Measurements from ENCODE around the gene ATG4D.
"Not testable (repeated sequence)": the region's sequence is repeated elsewhere in the genome, so short reads cannot be mapped to it uniquely, and the experiment has no call there.

The ATG4D gene

GRCh38 chr19:10550336-10550735, 6.6 kb downstream of the ATG4D start:
- DNase-seq (ENCODE audit: extremely low read depth in 1 of 2, low read depth in 1 of 2) = no peak

- not testable (repeated sequence) for DNase-seq (ENCODE audit: extremely low read depth in 1 of 2, low read depth in 1 of 2)
These were observed 7.3 kb downstream of the ATG4D start for GRCh38 chr19:10551006-10551405.

DNA sequence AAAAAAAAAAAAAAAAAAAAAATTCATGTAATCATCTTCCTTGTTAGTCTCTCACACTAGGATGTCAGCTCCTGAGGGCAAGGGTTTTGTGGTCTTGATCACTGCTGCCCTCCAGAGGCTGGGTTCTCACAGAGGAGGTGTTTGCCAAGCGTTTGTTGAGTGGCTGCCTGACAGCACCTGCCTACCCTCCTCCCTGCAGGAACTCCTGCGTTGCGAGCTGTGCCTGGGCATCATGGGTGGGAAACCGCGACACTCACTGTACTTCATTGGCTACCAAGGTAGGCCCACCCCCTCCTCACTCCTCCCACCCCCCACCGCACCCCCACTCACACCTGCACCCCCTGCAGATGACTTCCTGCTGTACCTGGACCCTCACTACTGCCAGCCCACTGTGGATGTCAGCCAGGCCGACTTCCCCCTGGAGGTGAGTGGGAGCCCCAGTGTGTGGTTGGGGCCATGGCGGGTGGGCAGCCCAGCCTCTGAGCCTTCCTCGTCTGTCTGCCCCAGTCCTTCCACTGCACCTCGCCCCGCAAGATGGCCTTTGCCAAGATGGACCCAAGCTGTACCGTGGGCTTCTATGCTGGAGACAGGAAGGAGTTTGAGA, 8.1 kb downstream of the ATG4D start:
- DNase-seq (ENCODE audit: extremely low read depth in 1 of 2, low read depth in 1 of 2) = no peak

DNA sequence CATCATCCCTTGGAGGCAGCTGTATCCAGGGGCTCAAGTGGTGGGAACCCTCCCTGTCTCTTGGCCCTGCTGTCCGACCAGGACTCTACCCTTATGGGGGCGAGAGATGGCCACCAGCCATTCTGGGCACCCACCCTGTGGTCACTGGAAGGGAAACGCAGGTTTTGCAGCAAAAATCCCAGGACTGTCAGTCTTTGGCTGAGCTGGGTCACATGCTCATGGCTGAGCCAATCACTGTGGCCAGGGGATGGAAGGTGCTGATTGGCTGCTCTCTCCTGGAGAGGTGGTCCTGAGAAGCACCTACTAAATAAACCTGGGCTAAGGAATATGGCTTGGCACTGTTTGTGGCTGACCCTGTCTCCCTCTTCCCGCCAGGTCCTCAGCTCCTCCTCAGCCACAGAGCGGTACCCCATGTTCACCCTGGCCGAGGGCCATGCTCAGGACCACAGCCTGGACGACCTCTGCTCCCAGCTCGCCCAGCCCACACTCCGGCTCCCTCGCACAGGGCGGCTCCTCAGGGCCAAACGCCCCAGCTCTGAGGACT, 8.9 kb downstream of the ATG4D start:
- DNase-seq (ENCODE audit: extremely low read depth in 1 of 2, low read depth in 1 of 2) = no peak

DNA sequence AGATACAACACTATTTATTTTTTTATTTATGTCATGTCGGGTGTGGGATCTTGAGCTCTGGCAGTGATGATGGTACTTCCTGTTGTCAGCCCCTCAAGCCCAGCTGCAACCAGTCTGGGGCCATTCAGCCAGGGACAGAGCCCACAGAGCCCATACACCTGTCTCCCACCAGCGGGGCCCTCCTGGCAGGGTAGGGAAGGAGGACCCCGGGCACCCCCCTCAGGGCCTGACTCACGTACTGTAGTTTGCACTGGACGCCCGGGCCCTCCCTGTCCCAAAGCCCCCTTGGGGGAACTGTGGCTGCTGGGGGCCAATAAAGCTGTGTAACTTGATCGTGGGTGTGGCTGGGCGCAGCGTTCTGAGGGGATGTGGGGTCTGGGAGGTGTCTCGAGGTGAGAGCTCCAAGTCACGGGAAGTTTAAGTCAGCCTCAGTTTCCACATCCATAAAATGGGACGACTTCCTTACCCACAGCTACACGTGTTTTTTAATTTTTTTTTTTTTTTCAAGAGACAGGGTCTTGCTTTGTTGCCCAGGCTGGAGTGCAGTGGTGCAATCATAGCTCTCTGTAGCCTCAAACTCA, 9.5 kb downstream of the ATG4D start:
- no peak for DNase-seq (ENCODE audit: extremely low read depth in 1 of 2, low read depth in 1 of 2)

DNA sequence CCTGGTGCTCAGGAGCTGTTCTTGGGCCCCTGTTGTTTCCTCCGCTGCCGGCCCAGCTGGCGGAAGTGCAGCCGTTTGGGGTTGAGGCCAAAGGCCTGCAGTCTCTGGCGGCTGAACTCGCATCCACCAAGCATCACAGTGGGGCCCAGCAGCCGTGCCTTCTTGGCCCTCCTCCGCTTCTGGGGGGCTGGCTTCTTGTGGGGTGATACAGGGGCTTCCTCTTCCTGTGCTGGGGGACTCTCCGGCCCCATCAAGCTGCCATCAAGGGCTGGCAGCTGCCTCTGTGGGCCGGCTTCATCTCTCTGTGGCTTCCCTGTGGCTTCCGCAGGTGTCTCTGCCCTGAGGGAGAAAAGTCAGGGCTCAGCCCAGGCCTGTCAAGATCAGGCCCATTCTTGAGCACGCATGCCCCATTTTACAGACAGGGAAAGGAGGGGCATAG, 10.3 kb downstream of the ATG4D start:
- peak in 1 of 2 donors; percentile 42 for DNase-seq (ENCODE audit: extremely low read depth in 1 of 2, low read depth in 1 of 2)

DNA sequence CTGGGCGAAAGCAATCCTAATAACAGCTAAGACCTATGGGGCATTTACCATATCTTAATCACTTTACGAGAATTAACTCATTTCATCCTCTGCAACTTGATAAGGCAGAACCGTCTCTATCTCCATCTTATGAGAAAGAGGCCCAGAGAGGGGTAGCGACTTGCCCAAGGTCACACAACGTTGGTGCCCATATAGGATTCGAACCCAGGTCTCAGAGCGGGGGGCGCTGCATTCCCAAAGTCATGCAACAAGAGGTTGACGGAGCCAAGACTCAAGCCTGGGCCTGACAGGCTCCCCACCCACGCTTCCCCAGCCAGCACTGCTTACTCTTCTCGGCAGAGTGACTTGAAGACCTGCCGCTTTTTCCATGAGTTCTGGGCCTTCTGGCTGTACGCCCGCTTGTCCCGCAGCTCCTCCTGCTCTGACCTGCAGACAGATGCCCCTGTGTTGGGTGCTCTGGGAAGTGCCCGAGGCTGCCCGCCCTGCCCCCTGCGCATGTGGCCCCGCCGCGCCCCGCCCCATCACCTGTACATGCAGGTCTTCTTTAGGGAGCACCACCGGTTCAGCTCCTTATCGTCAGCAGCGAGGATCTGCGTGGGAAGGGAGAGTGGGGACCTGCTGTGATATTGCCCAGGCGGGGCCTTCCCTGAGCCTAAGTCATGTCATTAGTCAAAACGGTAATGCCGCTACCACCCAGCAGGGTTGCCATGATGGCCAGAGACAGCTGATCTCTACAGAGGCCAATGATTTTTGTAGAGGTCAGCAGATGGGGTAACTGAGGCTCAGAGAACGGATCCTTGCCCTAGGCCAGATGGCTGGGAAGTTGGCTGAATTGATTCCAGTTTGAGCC, 11.3 kb downstream of the ATG4D start:
- DNase-seq (ENCODE audit: extremely low read depth in 1 of 2, low read depth in 1 of 2) = no peak

DNA sequence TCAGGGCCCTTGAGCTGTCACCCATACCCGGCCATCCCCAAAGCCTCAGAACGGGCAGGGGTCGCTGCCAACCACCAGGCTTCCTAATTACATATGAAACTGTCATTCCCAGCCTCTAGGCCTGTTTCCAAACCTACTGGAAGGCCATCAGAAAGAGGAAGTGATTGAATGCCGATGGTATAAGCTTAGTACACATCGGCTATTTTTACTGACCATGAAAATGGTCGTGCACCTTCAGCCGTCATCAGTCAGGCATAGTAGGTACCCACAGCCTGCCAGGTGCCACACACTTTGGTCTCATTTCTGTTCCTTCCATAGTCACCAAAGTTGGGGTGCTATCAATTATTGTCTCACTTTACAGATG, 11.9 kb downstream of the ATG4D start:
- no peak for DNase-seq (ENCODE audit: extremely low read depth in 1 of 2, low read depth in 1 of 2)

- DNase-seq (ENCODE audit: extremely low read depth in 1 of 2, low read depth in 1 of 2) = no peak
These were observed 14.0 kb downstream of the ATG4D start for GRCh38 chr19:10557603-10558197.

GRCh38 chr19:10560154-10560553, 16.4 kb downstream of the ATG4D start:
- no peak for DNase-seq (ENCODE audit: extremely low read depth in 1 of 2, low read depth in 1 of 2)

DNA sequence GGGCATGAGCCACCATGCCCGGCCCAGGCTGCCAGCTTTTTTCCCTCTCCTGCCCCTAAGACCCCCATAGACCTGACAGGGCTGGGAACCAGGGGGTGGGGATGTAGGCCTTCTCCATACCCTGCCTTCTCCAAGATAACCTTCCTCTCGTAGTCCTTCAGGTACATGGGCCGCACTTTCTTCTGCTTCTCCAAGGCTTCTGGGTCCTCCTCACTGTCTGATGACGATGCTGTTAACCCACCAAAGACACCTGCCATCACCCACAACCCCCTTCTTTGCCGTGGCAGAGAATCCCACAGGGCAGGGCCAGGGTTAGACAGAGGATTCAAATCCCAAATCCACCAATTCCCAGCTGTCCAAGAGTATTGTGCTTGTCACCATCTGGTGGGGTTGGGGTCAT, 18.9 kb downstream of the ATG4D start:
- DNase-seq (ENCODE audit: extremely low read depth in 1 of 2, low read depth in 1 of 2) = no peak

GRCh38 chr19:10565028-10565566, 21.4 kb downstream of the ATG4D start:
- DNase-seq (ENCODE audit: extremely low read depth in 1 of 2, low read depth in 1 of 2) = no peak

DNA sequence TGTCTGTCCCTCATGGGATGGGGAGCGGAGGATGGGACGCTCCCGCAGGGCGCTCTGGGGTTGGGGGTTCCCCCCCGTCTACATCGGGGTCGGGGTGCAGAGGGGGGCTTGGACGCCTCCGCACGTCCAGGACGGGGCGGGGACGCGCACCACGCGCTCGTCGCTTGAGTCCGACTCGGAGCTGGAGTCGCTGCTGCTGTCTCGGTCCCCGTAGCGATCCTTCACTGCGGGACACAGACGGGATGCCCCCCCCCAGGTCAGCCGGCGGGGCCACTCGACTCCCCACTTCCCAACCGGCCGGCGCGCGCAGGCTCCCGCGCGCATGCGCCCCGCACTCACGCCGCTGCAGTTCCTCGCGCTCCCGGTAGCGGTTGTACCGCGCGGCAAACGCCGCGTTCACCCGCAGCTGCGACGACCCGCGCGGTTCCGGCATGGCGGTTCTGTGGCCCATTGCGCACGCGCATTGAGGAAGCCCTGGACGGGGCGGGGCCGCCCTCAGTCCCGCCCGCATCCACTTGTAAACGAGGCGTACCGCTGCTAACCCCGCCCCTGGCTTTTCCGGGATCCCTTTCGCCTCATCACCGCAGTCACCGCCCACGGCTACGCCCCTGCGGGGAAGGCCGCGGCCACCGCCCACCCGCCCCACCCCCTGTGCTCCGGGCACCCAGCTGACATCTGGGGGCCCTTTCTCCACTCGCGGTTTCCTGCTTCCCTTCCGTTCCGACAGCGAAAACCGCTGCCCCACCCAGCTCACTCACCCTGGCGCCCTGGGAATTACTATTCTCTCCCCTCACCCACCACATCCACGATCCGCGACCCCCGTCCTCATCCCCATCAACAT, 22.1 kb downstream of the ATG4D start, which contains the start of gene KRI1:
Gene KRI1 (minus strand): TSS at position 444 of the 841 bp plus-strand sequence. CDS start 11 bp downstream, at position 433.
- DNase-seq (ENCODE audit: extremely low read depth in 1 of 2, low read depth in 1 of 2) = peak; percentile 96 to 98

- no peak for DNase-seq (ENCODE audit: extremely low read depth in 1 of 2, low read depth in 1 of 2)
These were observed 22.6 kb downstream of the ATG4D start for GRCh38 chr19:10566408-10566657.

DNA sequence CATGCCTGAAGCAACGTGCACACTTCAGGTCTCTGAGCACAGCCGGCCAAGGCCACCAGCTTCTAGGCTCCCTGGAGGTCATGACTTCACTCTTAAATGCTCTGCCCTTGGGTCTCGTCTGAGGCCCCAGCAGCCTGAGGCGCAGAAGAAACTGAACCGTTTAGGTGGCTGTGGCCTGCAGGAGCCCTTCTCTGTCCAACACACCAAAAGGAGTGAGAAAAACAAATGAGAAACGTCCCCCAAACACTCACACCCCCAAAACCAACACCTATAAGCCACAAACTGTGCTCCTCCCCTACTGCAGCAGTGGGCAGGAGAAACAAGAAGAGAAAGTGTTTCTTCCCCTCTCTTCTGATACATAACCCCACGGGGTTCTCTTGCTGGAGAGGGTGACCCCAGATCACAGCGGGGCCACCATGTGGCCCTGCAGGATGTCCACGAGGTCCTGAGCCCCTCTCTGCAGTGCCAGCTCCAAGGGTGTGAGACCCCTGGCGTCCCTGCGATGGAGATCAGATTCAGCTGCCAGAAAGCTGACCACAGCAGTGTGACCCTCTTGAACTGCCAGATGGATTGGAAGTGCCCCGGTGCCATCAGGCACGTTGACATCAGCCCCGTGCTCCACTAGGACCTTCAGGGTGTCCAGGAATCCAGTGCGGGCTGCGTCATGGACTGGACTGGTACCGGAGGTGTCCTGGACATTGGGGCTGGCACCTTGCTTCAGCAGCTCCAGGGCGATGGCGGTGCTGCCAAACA, 23.1 kb downstream of the ATG4D start:
- DNase-seq (ENCODE audit: extremely low read depth in 1 of 2, low read depth in 1 of 2) = peak in 1 of 2 donors; percentile 33

DNA sequence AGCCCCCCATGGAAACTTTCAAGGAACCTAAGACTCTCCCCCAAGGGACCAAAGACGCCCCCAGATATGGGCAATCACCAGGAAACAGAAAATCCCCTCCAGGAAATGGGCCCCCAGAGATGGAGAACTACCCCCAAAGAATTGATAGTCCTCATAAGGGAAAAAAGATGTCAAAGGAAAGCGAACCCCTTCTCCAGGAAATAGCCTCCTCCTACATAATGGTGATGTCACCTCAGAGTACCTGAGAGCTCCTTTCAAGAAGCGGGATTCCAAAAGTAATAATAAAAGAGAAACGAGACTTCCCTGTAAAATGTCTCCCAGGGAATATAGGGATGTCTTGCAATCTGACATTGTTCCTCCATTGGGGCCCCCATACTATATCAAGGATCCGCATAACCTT, 24.0 kb downstream of the ATG4D start:
- no peak for DNase-seq (ENCODE audit: extremely low read depth in 1 of 2, low read depth in 1 of 2)

GRCh38 chr19:10568062-10568825, 24.5 kb downstream of the ATG4D start:
- DNase-seq (ENCODE audit: extremely low read depth in 1 of 2, low read depth in 1 of 2) = peak in 1 of 2 donors; percentile 47

- DNase-seq (ENCODE audit: extremely low read depth in 1 of 2, low read depth in 1 of 2) = peak; percentile 99
These were observed 25.3 kb downstream of the ATG4D start, which contains the start of gene CDKN2D for GRCh38 chr19:10568826-10569651. Gene CDKN2D, minus strand, starts transcription at chr19:10568979. Its CDS starts 326 bp downstream, at chr19:10568653.
